GM06990 (cell line): ENCODE data around the gene RSPO4.

ENCODE experiments used
- DNase-seq: peaks from one replicate; pipeline ENCODE4 v3.0.0-alpha.2; 2011; ENCODE audit not compliant: insufficient read length; ENCODE audit errors: extremely low read depth
- H3K27me3 ChIP-seq: replicated peaks from 2 replicates; pipeline ENCODE4 v1.6.0; 2011; ENCODE audit warnings: low read length; ENCODE audit not compliant: control insufficient read depth, insufficient read depth
- H3K36me3 ChIP-seq: 2 replicates; pipeline ENCODE4 v1.5.1; 2011; ENCODE audit warnings: low read length; ENCODE audit not compliant: control insufficient read depth, insufficient read depth
- H3K4me3 ChIP-seq: replicated peaks from 2 replicates; pipeline ENCODE4 v1.5.1; 2011; ENCODE audit warnings: low read depth, mild to moderate bottlenecking, control low read depth, low read length
- CTCF ChIP-seq: IDR thresholded peaks from 2 replicates; pipeline ENCODE4 v1.5.1; 2011; ENCODE audit warnings: low read length, control low read depth, mild to moderate bottlenecking, inconsistent platforms; ENCODE audit not compliant: insufficient read depth, poor library complexity, severe bottlenecking

Gene RSPO4

GRCh38 chr20:1022871-1023270 lies 20.8 kb upstream of the RSPO4 start:
- Histone ChIP-seq H3K4me3 (no peak overlapping the region), H3K27me3 (peaks cover 1% of the 10 kb centered on the region; the same call in 1 of the 2 replicates), H3K36me3 (no peaks in the 10 kb centered on the region)
- no peak for DNase-seq
- no peak for TF ChIP-seq CTCF

- TF ChIP-seq CTCF = no peak
- no peak for DNase-seq
- Histone ChIP-seq H3K36me3 (no peaks in the 10 kb centered on the region), H3K27me3 (no peaks in the 10 kb centered on the region; the same call in 1 of the 2 replicates), H3K4me3 (no peak overlapping the region)
These were observed 18.5 kb upstream of the RSPO4 start for GRCh38 chr20:1020614-1021013.

- no peaks in the 10 kb centered on the region for H3K36me3 ChIP-seq
- no peaks in the 10 kb centered on the region; the same call in 1 of the 2 replicates for H3K27me3 ChIP-seq
- DNase-seq = no peak
- no peak overlapping the region for H3K4me3 ChIP-seq
- no peak for TF ChIP-seq CTCF
These were observed 17.2 kb upstream of the RSPO4 start for GRCh38 chr20:1019344-1019743.

- H3K36me3 ChIP-seq = no peaks in the 10 kb centered on the region
- H3K4me3 ChIP-seq = no peak overlapping the region
- H3K27me3 ChIP-seq = no peaks in the 10 kb centered on the region; the same call in none of the 2 replicates
- no peak for TF ChIP-seq CTCF
- DNase-seq = no peak
These were observed 15.6 kb upstream of the RSPO4 start for GRCh38 chr20:1017677-1018076.

GRCh38 chr20:1015181-1015580 lies 13.1 kb upstream of the RSPO4 start:
- H3K27me3 ChIP-seq = no peaks in the 10 kb centered on the region; the same call in none of the 2 replicates
- no peaks in the 10 kb centered on the region for H3K36me3 ChIP-seq
- no peak overlapping the region for H3K4me3 ChIP-seq
- TF ChIP-seq CTCF = no peak
- DNase-seq = no peak

- DNase-seq = no peak
- no peak overlapping the region for H3K4me3 ChIP-seq
- H3K27me3 ChIP-seq = no peaks in the 10 kb centered on the region; the same call in none of the 2 replicates
- H3K36me3 ChIP-seq = no peaks in the 10 kb centered on the region
- no peak for TF ChIP-seq CTCF
These were observed 12.4 kb upstream of the RSPO4 start for GRCh38 chr20:1014471-1014870.
